Endothelial cell of umbilical vein (primary cell): ENCODE measurements around the gene SH3BP5L. TPM values are rescaled to one million over a fixed set of nuclear protein-coding genes. Genes with fewer than 3 reads are reported as not detected.

ENCODE experiments used
- BruUV-seq: library from RNA; stranded (reverse); fragments of 400-500 nt; replicated peaks from 2 replicates; lab custom pipeline; 2021; lab: Mats Ljungman, UMichigan
- CTCF ChIA-PET: fragments of 300-600, 350-600 bp; sonication (Branson Sonifier 250); formaldehyde crosslinking; loops from one replicate; lab custom pipeline; 2021; ENCODE audit warnings: antibody characterized with exemption, inconsistent platforms; lab: Charles Lee
- POLR2A ChIA-PET: fragments of 300-600, 350-600 bp; sonication (Branson Sonifier 250); formaldehyde crosslinking; loops from one replicate; lab custom pipeline; 2021; ENCODE audit warnings: antibody characterized with exemption, inconsistent platforms; lab: Charles Lee
- DNase-seq: peaks from one replicate; pipeline ENCODE4 v3.0.0-alpha.2; 2011; ENCODE audit warnings: low read depth, low spot score
- FAIRE-seq: peaks from 2 replicates; lab custom pipeline; 2011; peaks lifted over from hg19 to GRCh38; lab: Jason Lieb, UNC
- H2AFZ ChIP-seq: 2 replicates; pipeline ENCODE4 v1.6.0; 2012; ENCODE audit warnings: low read depth, low read length, control low read depth, inconsistent platforms
- H3K27ac ChIP-seq: 2 replicates; pipeline ENCODE4 v1.5.1; 2011; ENCODE audit warnings: low read depth, mild to moderate bottlenecking, control low read depth, low read length, moderate library complexity; ENCODE audit not compliant: insufficient read depth
- H3K27me3 ChIP-seq, 2 experiments: 2 replicates each; pipeline versions ENCODE4 v1.6.0 to v1.6.1; 2011; ENCODE audit warnings: low read length in 2 of 2, mixed read lengths in 1 of 2; ENCODE audit not compliant: control insufficient read depth in 2 of 2, insufficient read depth in 2 of 2
- H3K36me3 ChIP-seq, 2 experiments: 2 replicates in 1 of 2; 3 replicates in 1 of 2; pipeline ENCODE4 v1.5.1; 2011; ENCODE audit warnings: low read length in 2 of 2, mild to moderate bottlenecking in 1 of 2, moderate library complexity in 1 of 2; ENCODE audit not compliant: control insufficient read depth in 2 of 2, insufficient read depth in 2 of 2; ENCODE audit errors: extremely low read depth in 1 of 2
- H3K4me1 ChIP-seq: 3 replicates; pipeline ENCODE4 v1.5.1; 2011; ENCODE audit warnings: mild to moderate bottlenecking, low read length; ENCODE audit not compliant: control insufficient read depth, insufficient read depth; ENCODE audit errors: extremely low read depth
- H3K4me2 ChIP-seq: 2 replicates; pipeline ENCODE4 v1.6.1; 2011; ENCODE audit warnings: low read length, control low read depth, mixed read lengths; ENCODE audit not compliant: insufficient read depth
- H3K4me3 ChIP-seq, 3 experiments: fragments of 200-600 bp in 1 of 3; sonication (generic), shearing (Covaris generic) in 1 of 3; replicated peaks in 1 of 3; 2 replicates each; pipeline ENCODE4 v1.5.1; 2011 to 2016; ENCODE audit warnings: control low read depth in 3 of 3, low read length in 3 of 3, mild to moderate bottlenecking in 2 of 3, inconsistent platforms in 1 of 3, low read depth in 1 of 3, moderate library complexity in 1 of 3; ENCODE audit not compliant: insufficient read depth in 1 of 3
- H3K79me2 ChIP-seq: 2 replicates; pipeline ENCODE4 v1.6.0; 2012; ENCODE audit warnings: low read length, inconsistent platforms; ENCODE audit not compliant: control insufficient read depth, insufficient read depth
- H3K9ac ChIP-seq: replicated peaks from 2 replicates; pipeline ENCODE3; 2011; ENCODE audit warnings: low read length, control low read depth; ENCODE audit not compliant: insufficient read depth; ENCODE audit errors: extremely low read depth
- H3K9me1 ChIP-seq: replicated peaks from 3 replicates; pipeline ENCODE4 v1.6.0; 2011; ENCODE audit warnings: mild to moderate bottlenecking, low read length; ENCODE audit not compliant: control insufficient read depth, insufficient read depth; ENCODE audit errors: extremely low read depth
- H3K9me3 ChIP-seq: replicated peaks from 2 replicates; pipeline ENCODE4 v1.5.1; 2012; ENCODE audit warnings: low read length, inconsistent platforms; ENCODE audit not compliant: control insufficient read depth, insufficient read depth
- H4K20me1 ChIP-seq: replicated peaks from 2 replicates; pipeline ENCODE3; 2011; ENCODE audit warnings: mild to moderate bottlenecking, low read length; ENCODE audit not compliant: control insufficient read depth, insufficient read depth; ENCODE audit errors: extremely low read depth
- EZH2 ChIP-seq: IDR thresholded peaks from 2 replicates; pipeline ENCODE4 v1.6.1; 2012; ENCODE audit warnings: borderline replicate concordance, low read depth, mild to moderate bottlenecking, moderate library complexity, low read length, inconsistent platforms; ENCODE audit not compliant: severe bottlenecking
- GATA2 ChIP-seq: IDR thresholded peaks from 2 replicates; pipeline ENCODE4 v1.7.0; 2011; ENCODE audit warnings: low read depth, mild to moderate bottlenecking, moderate library complexity, mixed read lengths, low read length; ENCODE audit not compliant: insufficient read length, insufficient read depth
- JUN ChIP-seq: IDR thresholded peaks from 2 replicates; pipeline ENCODE4 v1.6.1; 2011; ENCODE audit warnings: borderline replicate concordance, low read depth; ENCODE audit not compliant: insufficient read length, insufficient read depth
- POLR2A ChIP-seq: IDR thresholded peaks from 2 replicates; pipeline ENCODE4 v1.6.1; 2012; ENCODE audit warnings: low read depth, mild to moderate bottlenecking, control low read depth, low read length
- POLR2AphosphoS5 ChIP-seq: IDR thresholded peaks from 2 replicates; pipeline ENCODE4 v1.6.1; 2012; ENCODE audit warnings: low read depth, mild to moderate bottlenecking, control low read depth, low read length, moderate library complexity; ENCODE audit not compliant: insufficient read depth
- dilution Hi-C: fragments of 300-500 bp; cut with MboI; formaldehyde crosslinking; loops from one replicate; pipeline ENCODE4 v1.15.0; 2019; ENCODE audit warnings: low sequenced_read_pairs; ENCODE audit not compliant: extremely low pct_ligation_motif_present
- intact Hi-C: fragments of 100-400 bp; cut with micrococcal nuclease; formaldehyde crosslinking; loops from one replicate; pipeline ENCODE4 v1.10.0; 2022
- polyA plus RNA-seq, 4 experiments: library from polyadenylated mRNA; depleted of rRNA in 3 of 4; stranded (reverse) in 3 of 4; unstranded in 1 of 4; fragments of >200 nt; gene quantifications; 2 replicates each; pipeline versions ENCODE4 v1.2.1 to v1.2.3, GENCODE V29; 2011 to 2012; ENCODE audit warnings: missing spikeins in 1 of 4
- total RNA-seq: library from RNA; stranded (reverse); gene quantifications from 2 replicates; pipeline ENCODE4 v1.2.3, GENCODE V29; 2021

Gene SH3BP5L
- total and polyA plus RNA-seq, 2 donors (not counting 3 experiments of a cell fraction or from before 2014, with no cell fraction given) = 24.7 TPM

DNA sequence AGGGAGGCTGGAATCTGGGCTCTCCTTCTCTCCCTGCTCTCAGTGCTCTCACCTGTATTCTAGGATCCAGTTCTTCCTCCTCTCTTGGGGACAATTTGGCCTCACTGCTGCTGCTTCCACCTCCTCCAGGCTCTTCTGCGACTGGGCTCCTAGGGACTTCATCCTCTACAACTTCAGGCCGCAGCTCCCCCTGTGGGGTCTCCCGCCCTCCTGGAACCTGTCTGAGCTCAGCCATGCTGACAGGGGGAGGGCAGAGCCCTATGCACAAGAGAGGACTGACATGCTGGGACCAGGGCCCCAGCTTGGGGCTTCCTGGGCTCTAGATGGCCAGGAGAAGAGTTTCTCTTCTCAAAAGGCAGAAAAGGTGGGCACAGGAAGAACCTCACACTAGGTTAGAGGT is 1.0 kb downstream of the SH3BP5L start:
- H3K4me3 ChIP-seq = no peak overlapping the region
- POLR2A ChIA-PET = no interaction called here
- DNase-seq = no peak
- BruUV-seq = no TSS peak
- H3K4me1 ChIP-seq = peaks cover 47% of the 10 kb centered on the region
- dilution Hi-C loops (no loop called here), intact Hi-C loops (no loop called here)
- H2AFZ ChIP-seq = no peak overlapping the region
- no peaks in the 10 kb centered on the region for H3K9me3 ChIP-seq
- H3K27ac ChIP-seq = peak overlapping the region; percentile 89
- TF ChIP-seq JUN = no peak
- TF ChIP-seq GATA2 = no peak
- no peak for TF ChIP-seq EZH2
- TF ChIP-seq POLR2AphosphoS5 = no peak
- TF ChIP-seq POLR2A = no peak
- H3K9ac ChIP-seq = no peak overlapping the region
- H3K4me2 ChIP-seq = peak overlapping the region; percentile 18
- no peaks in the 10 kb centered on the region for H4K20me1 ChIP-seq
- H3K9me1 ChIP-seq = no peaks in the 10 kb centered on the region
- FAIRE-seq = no peak
- H3K79me2 ChIP-seq = peaks cover 52% of the 10 kb centered on the region
- CTCF ChIA-PET = interaction anchor here (2.0 kb wide), 1 partner anchor 34 kb away, joined by 10 read pairs; the partner anchor contains the start of gene ZNF692
- no peaks in the 10 kb centered on the region for H3K27me3 ChIP-seq
- peaks cover 4 to 13% of the 10 kb centered on the region in 2 experiments for H3K36me3 ChIP-seq

DNA sequence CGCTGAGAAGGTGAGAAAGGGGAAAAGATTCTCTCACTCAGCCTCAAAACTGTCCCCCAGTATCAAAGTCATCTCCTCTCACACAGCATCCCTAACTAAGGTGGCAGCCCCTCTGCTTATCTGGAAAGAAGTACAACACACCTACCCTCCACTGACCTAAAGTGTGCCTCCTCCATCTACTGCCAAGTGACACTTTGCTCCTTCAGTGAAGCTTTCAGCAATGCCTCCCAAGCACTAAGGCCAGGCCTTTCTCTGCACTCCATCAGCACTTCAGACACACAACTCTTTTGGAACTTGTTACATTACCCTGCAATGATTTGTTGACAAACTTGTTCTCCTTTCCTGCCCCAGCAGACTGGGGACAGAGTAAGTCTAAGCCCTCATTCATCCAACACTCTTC is 1.4 kb downstream of the SH3BP5L start:
- CTCF ChIA-PET = no interaction called here
- intact Hi-C loops (no loop called here), dilution Hi-C loops (no loop called here)
- no peak for FAIRE-seq
- Histone ChIP-seq H3K4me2 (no peak overlapping the region), H3K79me2 (peaks cover 52% of the 10 kb centered on the region), H3K27ac (no peak overlapping the region), H4K20me1 (no peaks in the 10 kb centered on the region), H3K4me1 (peaks cover 45% of the 10 kb centered on the region), H3K9ac (no peak overlapping the region), H2AFZ (no peak overlapping the region), H3K36me3 (peaks cover 4 to 13% of the 10 kb centered on the region in 2 experiments), H3K27me3 (no peaks in the 10 kb centered on the region), H3K4me3 (no peak overlapping the region), H3K9me3 (no peaks in the 10 kb centered on the region), H3K9me1 (no peaks in the 10 kb centered on the region)
- no peak for TF ChIP-seq GATA2
- TF ChIP-seq POLR2AphosphoS5 = no peak
- POLR2A ChIA-PET = no interaction called here
- DNase-seq = no peak
- no TSS peak for BruUV-seq
